Heart left ventricle (tissue), 13 donors: ENCODE data around the gene IFI44L.

Source experiments
- CTCF ChIP-seq, 12 donors: fragments of 200-600 bp; sonication (generic) in 4 of 12; IDR thresholded peaks; one replicate each; pipeline versions ENCODE4 v1.5.0 to v1.8.0; 2018 to 2022; ENCODE audit warnings: antibody characterized with exemption in 12 of 12, mild to moderate bottlenecking in 5 of 12
- POLR2A ChIP-seq, 2 donors: fragments of 450-650 bp; IDR thresholded peaks; one replicate each; pipeline ENCODE4 v1.6.1; 2017; ENCODE audit warnings: antibody characterized with exemption in 2 of 2, mild to moderate bottlenecking in 2 of 2, moderate library complexity in 2 of 2
- donor health status: ischemic (EF 13 %, LVEDD 7.1; RV severe dilation, severe dysfunction).
- donor health status: DM: no; HTN: yes; CAD: no.
- donor health status: DM: no; HTN: no; CAD: no.
- donor health status: ischemic (EF 25% LVEDD 6.9; RV normal size, moderate dysfunction).
- donor health status: ischemic (EF 25% LVEDD 5.7; RV mildly dilated, moderate dysfunction).
- donor health status: ischemic (EF 35%, LVEDD 5.7; RV mildly dilated, moderate dysfunction).
- donor health status: nonischemic (EF 11% LVEDD 7.7; RV severe dilation, severe dysfunction).
- donor health status: DM: yes; HTN: yes; CAD: no.
- donor health status: PGD.
- donor health status: ischemic (EF 29% LVEDD 5.4; RV normal size, mild dysfunction).
- donor health status: nonischemic (EF 23%, LVEDD 6.1; RV moderate dilation, normal function).

DNA sequence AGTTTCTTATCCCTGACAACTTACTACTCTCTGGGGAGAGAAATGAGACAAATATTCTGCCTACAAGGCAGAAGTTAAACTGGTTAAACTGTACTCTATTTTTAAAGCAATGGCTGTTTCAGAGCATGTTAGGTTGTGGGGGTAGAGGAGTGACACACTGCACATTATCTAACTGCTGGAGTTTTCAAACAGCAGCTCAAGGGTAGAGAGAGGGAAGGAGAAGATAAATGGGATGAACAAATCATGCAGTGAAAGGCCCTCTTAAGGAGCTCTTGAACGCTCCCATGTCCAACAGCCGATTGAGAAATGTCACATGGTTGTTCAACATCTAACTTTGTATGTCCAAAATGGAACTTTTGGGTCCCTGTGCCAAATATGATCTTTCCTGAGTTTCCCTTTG lies 14.0 kb upstream of the IFI44L start:
- TF ChIP-seq CTCF (IDR thresholded peaks at IDR 0.05) (no peak), POLR2A (IDR thresholded peaks at IDR 0.05) (no peak)
